SK-N-SH (cell line): ENCODE measurements around the gene CDC34. TPM values are rescaled to one million over a fixed set of nuclear protein-coding genes. Genes with fewer than 3 reads are reported as not detected.

Source experiments
- CTCF ChIA-PET: fragments of 300-600, 350-600 bp; formaldehyde crosslinking; extraction: SDS; loops from one replicate; lab custom pipeline; 2021; lab: Yijun Ruan, JAX
- POLR2A ChIA-PET: fragments of 350-600 bp; sonication (Branson Sonifier 250); formaldehyde crosslinking; extraction: SDS; loops from one replicate; lab custom pipeline; 2020; ENCODE audit warnings: antibody characterized with exemption, inconsistent platforms; lab: Yijun Ruan, JAX
- DNase-seq: peaks from one replicate; pipeline ENCODE4 v3.0.0; 2012
- H2AFZ ChIP-seq: fragments of 200-600 bp; sonication (generic); 2 replicates; pipeline ENCODE4 v1.8.1; 2016; ENCODE audit warnings: antibody characterized with exemption, mild to moderate bottlenecking, low read depth
- H3F3A ChIP-seq: fragments of 200-600 bp; sonication (generic); replicated peaks from 2 replicates; pipeline ENCODE3; 2016; ENCODE audit warnings: antibody characterized with exemption, mild to moderate bottlenecking; ENCODE audit not compliant: insufficient read depth
- H3K27ac ChIP-seq, 2 experiments: fragments of 200-500 bp in 1 of 2; fragments of 200-600 bp in 1 of 2; sonication (Bioruptor generic) in 1 of 2; sonication (generic), shearing (Covaris generic) in 1 of 2; 2 replicates each; pipeline versions ENCODE4 v1.5.1 to v1.6.1; 2014 to 2016; ENCODE audit warnings: low read depth in 2 of 2, inconsistent platforms in 1 of 2, low read length in 1 of 2, mild to moderate bottlenecking in 1 of 2, mixed read lengths in 1 of 2
- H3K27me3 ChIP-seq: fragments of 200-600 bp; sonication (generic), shearing (Covaris generic); 2 replicates; pipeline ENCODE4 v1.6.1; 2016; ENCODE audit warnings: mixed run types; ENCODE audit not compliant: insufficient read depth
- H3K36me3 ChIP-seq, 2 experiments: fragments of 200-500 bp in 1 of 2; fragments of 200-600 bp in 1 of 2; sonication (Bioruptor generic) in 1 of 2; sonication (generic) in 1 of 2; replicated peaks in 1 of 2; 2 replicates each; pipeline versions ENCODE3 to v1.5.1; 2014 to 2016; ENCODE audit warnings: low read length in 1 of 2, mild to moderate bottlenecking in 1 of 2; ENCODE audit not compliant: insufficient read depth in 2 of 2, control insufficient read depth in 1 of 2
- H3K4me1 ChIP-seq, 2 experiments: fragments of 200-500 bp in 1 of 2; fragments of 200-600 bp in 1 of 2; sonication (Bioruptor generic) in 1 of 2; sonication (generic), shearing (Covaris generic) in 1 of 2; 2 replicates each; pipeline versions ENCODE4 v1.5.1 to v1.6.1; 2014 to 2016; ENCODE audit warnings: low read depth in 1 of 2, low read length in 1 of 2, mixed run types in 1 of 2; ENCODE audit not compliant: insufficient read depth in 2 of 2, control insufficient read depth in 1 of 2
- H3K4me2 ChIP-seq: fragments of 200-600 bp; sonication (generic), shearing (Covaris generic); 2 replicates; pipeline ENCODE4 v1.6.1; 2017; ENCODE audit warnings: mixed run types
- H3K4me3 ChIP-seq, 2 experiments: fragments of 200-500 bp in 1 of 2; fragments of 200-600 bp in 1 of 2; sonication (Bioruptor generic) in 1 of 2; sonication (generic), shearing (Covaris generic) in 1 of 2; 2 replicates each; pipeline versions ENCODE4 v1.5.1 to v1.8.1; 2014 to 2016; ENCODE audit warnings: low read depth in 2 of 2, inconsistent platforms in 1 of 2, low read length in 1 of 2, mild to moderate bottlenecking in 1 of 2, mixed read lengths in 1 of 2, moderate library complexity in 1 of 2
- H3K79me2 ChIP-seq: fragments of 200-600 bp; sonication (generic); 2 replicates; pipeline ENCODE4 v1.8.1; 2017; ENCODE audit warnings: mild to moderate bottlenecking; ENCODE audit not compliant: insufficient read depth
- H3K9ac ChIP-seq: fragments of 200-600 bp; sonication (generic); 2 replicates; pipeline ENCODE4 v1.6.1; 2017; ENCODE audit warnings: mixed run types
- H3K9me2 ChIP-seq: fragments of 200-600 bp; sonication (generic); 2 replicates; pipeline ENCODE4 v1.6.1; 2017; ENCODE audit warnings: mixed run types
- H3K9me3 ChIP-seq: fragments of 200-600 bp; sonication (generic); 2 replicates; pipeline ENCODE4 v1.6.1; 2017; ENCODE audit warnings: mixed run types, mild to moderate bottlenecking, moderate library complexity
- H4K20me1 ChIP-seq: fragments of 200-600 bp; sonication (generic); 2 replicates; pipeline ENCODE4 v1.6.1; 2017; ENCODE audit warnings: mild to moderate bottlenecking, mixed run types; ENCODE audit not compliant: insufficient read depth
- EP300 ChIP-seq, 2 experiments: IDR thresholded peaks; 2 replicates each; pipeline versions ENCODE4 v1.4.0 to v1.6.1; 2012; ENCODE audit warnings: borderline replicate concordance in 1 of 2, low read depth in 1 of 2, low read length in 1 of 2
- FOSL2 ChIP-seq: IDR thresholded peaks from 2 replicates; pipeline ENCODE4 v1.4.0; 2012; ENCODE audit warnings: low read depth, mild to moderate bottlenecking, moderate library complexity, borderline replicate concordance
- FOXJ3 ChIP-seq: sonication (generic); formaldehyde crosslinking; IDR thresholded peaks from 2 replicates; pipeline ENCODE4 v1.5.1; 2020; ENCODE audit warnings: mild to moderate bottlenecking, missing genetic modification reagents
- FOXM1 ChIP-seq: IDR thresholded peaks from 2 replicates; pipeline ENCODE4 v1.4.0; 2012; ENCODE audit warnings: low read depth, mild to moderate bottlenecking
- GABPA ChIP-seq: IDR thresholded peaks from 2 replicates; pipeline ENCODE4 v1.4.0; 2012; ENCODE audit warnings: low read depth, mild to moderate bottlenecking
- GATA2 ChIP-seq: sonication (generic); formaldehyde crosslinking; IDR thresholded peaks from 2 replicates; pipeline ENCODE4 v1.5.0; 2020; ENCODE audit warnings: mild to moderate bottlenecking, missing genetic modification reagents
- JUND ChIP-seq: IDR thresholded peaks from 2 replicates; pipeline ENCODE4 v1.4.0; 2012
- MEF2A ChIP-seq: IDR thresholded peaks from 2 replicates; pipeline ENCODE4 v1.4.0; 2012; ENCODE audit warnings: low read depth, borderline replicate concordance
- NRF1 ChIP-seq: IDR thresholded peaks from 2 replicates; pipeline ENCODE4 v1.6.1; 2012; ENCODE audit warnings: low read depth, mild to moderate bottlenecking, low read length
- PBX3 ChIP-seq: IDR thresholded peaks from 2 replicates; pipeline ENCODE4; 2012
- POLR2AphosphoS5 ChIP-seq: IDR thresholded peaks from 2 replicates; pipeline ENCODE4 v1.6.1; 2012; ENCODE audit warnings: low read depth, low read length
- RAD21 ChIP-seq: IDR thresholded peaks from 2 replicates; pipeline ENCODE4 v1.6.1; 2012; ENCODE audit warnings: mild to moderate bottlenecking, low read length
- REST ChIP-seq: IDR thresholded peaks from 2 replicates; pipeline ENCODE4 v1.6.1; 2012; ENCODE audit warnings: mild to moderate bottlenecking, low read depth, low read length, moderate library complexity
- RXRA ChIP-seq: IDR thresholded peaks from 2 replicates; pipeline ENCODE4 v1.4.0; 2012; ENCODE audit warnings: low read depth, mild to moderate bottlenecking, borderline replicate concordance
- SIN3A ChIP-seq: IDR thresholded peaks from 2 replicates; pipeline ENCODE4 v1.6.1; 2012; ENCODE audit warnings: low read depth, mild to moderate bottlenecking, low read length, moderate library complexity, borderline replicate concordance
- TAF1 ChIP-seq: IDR thresholded peaks from 2 replicates; pipeline ENCODE4 v1.6.1; 2012; ENCODE audit warnings: low read depth, mild to moderate bottlenecking, low read length, moderate library complexity, borderline replicate concordance
- TCF12 ChIP-seq: IDR thresholded peaks from 2 replicates; pipeline ENCODE4 v1.4.0; 2012
- TEAD4 ChIP-seq: IDR thresholded peaks from 2 replicates; pipeline ENCODE4 v1.4.0; 2012; ENCODE audit warnings: mild to moderate bottlenecking, borderline replicate concordance; ENCODE audit not compliant: insufficient read depth
- YY1 ChIP-seq: IDR thresholded peaks from 2 replicates; pipeline ENCODE4 v1.4.0; 2012; ENCODE audit warnings: low read depth, mild to moderate bottlenecking
- WGBS: methylation state at CpG from one replicate; pipeline ENCODE4 v1.1.6; 2017; ENCODE audit warnings: low lambda C conversion rate; 5-methylcytosine and 5-hydroxymethylcytosine counted together
- polyA plus RNA-seq, 3 experiments: library from polyadenylated mRNA; depleted of rRNA; stranded (reverse); fragments of >200 nt; gene quantifications; 2 replicates each; pipeline ENCODE4 v1.2.3, GENCODE V29; 2012
- TF ChIP-seq, protein P1 (sequence below): IDR thresholded peaks from 2 replicates; pipeline ENCODE4 v1.4.0; 2012; ENCODE audit warnings: low read depth, borderline replicate concordance
- TF ChIP-seq, protein P2 (sequence below): fragments of 150-350 bp; IDR thresholded peaks from 2 replicates; pipeline ENCODE4 v1.6.1; 2016; ENCODE audit warnings: mild to moderate bottlenecking, low read depth, low read length
- TF ChIP-seq, protein P3 (sequence below): IDR thresholded peaks from 2 replicates; pipeline ENCODE4 v1.4.0; 2012; ENCODE audit warnings: low read depth
- TF ChIP-seq, protein P4 (sequence below): fragments of 150-350 bp; IDR thresholded peaks from 2 replicates; pipeline ENCODE4 v1.6.1; 2017; ENCODE audit warnings: antibody characterized with exemption, low read length, low read depth, borderline replicate concordance

CDC34 gene
- polyA plus RNA-seq, 1 of the 3 experiments (the other 2 are of a cell fraction), result 96.7 TPM

- POLR2A ChIA-PET, result interaction anchor here (1.0 to 1.1 kb wide), 3 partner anchors 18 to 68 kb away, joined by 4 to 11 read pairs (median 7); partner anchors contain the start of gene CDC34
- Histone ChIP-seq H3K9me3 (no peaks in the 10 kb centered on the region), H3K79me2 (peaks cover 16% of the 10 kb centered on the region), H3K4me2 (peak overlapping the region; percentile 97), H3K9ac (peak overlapping the region; percentile 97), H2AFZ (peak overlapping the region; percentile 95), H3F3A (peaks cover 5% of the 10 kb centered on the region), H3K27ac (peak overlapping the region; percentile 76 to 93), H3K4me3 (peak overlapping the region; percentile 96 to 98), H4K20me1 (peaks cover 5% of the 10 kb centered on the region; the same call in 1 of the 2 replicates), H3K4me1 (peaks cover 3 to 13% of the 10 kb centered on the region in 2 experiments; a peak in 1 of 4 replicates), H3K27me3 (no peaks in the 10 kb centered on the region), H3K9me2 (no peaks in the 10 kb centered on the region), H3K36me3 (peaks cover 0 to 5% of the 10 kb centered on the region in 2 experiments)
- peak; percentile 97 for DNase-seq
- WGBS, result 15% methylated on average over 20 of the region's 48 CpGs
- CTCF ChIA-PET, result interaction anchor here (0.6 to 3.8 kb wide), 25 partner anchors 9 to 240 kb away, joined by 3 to 33 read pairs (median 5); partner anchors contain the start of genes CDC34, MADCAM1, MIER2 and SHC2
- TF ChIP-seq FOSL2 (no peak), FOXJ3 (CRISPR knock-in tag) (no peak), REST (peak; percentile 28; the same call in 1 of the 2 replicates), TCF12 (no peak), TAF1 (peak; percentile 73; the same call in 1 of the 2 replicates), RXRA (no peak), MEF2A (no peak), TEAD4 (no peak), POLR2AphosphoS5 (peak; percentile 30; the same call in 1 of the 2 replicates), EP300 (IDR thresholded peaks at IDR 0.05; ENCODE audit: borderline replicate concordance in 1 of 2, low read depth in 1 of 2, low read length in 1 of 2) (no peak), RAD21 (peak; percentile 62), NRF1 (peak; percentile 90), GATA2 (CRISPR knock-in tag) (no peak), PBX3 (no peak), GABPA (no peak), SIN3A (peak; percentile 81; the same call in 1 of the 2 replicates), FOXM1 (no peak), YY1 (no peak), JUND (no peak)
- TF ChIP-seq, protein P1, sequence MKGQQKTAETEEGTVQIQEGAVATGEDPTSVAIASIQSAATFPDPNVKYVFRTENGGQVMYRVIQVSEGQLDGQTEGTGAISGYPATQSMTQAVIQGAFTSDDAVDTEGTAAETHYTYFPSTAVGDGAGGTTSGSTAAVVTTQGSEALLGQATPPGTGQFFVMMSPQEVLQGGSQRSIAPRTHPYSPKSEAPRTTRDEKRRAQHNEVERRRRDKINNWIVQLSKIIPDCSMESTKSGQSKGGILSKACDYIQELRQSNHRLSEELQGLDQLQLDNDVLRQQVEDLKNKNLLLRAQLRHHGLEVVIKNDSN, result no peak
- TF ChIP-seq, protein P2, sequence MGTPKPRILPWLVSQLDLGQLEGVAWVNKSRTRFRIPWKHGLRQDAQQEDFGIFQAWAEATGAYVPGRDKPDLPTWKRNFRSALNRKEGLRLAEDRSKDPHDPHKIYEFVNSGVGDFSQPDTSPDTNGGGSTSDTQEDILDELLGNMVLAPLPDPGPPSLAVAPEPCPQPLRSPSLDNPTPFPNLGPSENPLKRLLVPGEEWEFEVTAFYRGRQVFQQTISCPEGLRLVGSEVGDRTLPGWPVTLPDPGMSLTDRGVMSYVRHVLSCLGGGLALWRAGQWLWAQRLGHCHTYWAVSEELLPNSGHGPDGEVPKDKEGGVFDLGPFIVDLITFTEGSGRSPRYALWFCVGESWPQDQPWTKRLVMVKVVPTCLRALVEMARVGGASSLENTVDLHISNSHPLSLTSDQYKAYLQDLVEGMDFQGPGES, result no peak
- TF ChIP-seq, protein P3, sequence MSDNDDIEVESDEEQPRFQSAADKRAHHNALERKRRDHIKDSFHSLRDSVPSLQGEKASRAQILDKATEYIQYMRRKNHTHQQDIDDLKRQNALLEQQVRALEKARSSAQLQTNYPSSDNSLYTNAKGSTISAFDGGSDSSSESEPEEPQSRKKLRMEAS, result peak; percentile 83
- TF ChIP-seq, protein P4, sequence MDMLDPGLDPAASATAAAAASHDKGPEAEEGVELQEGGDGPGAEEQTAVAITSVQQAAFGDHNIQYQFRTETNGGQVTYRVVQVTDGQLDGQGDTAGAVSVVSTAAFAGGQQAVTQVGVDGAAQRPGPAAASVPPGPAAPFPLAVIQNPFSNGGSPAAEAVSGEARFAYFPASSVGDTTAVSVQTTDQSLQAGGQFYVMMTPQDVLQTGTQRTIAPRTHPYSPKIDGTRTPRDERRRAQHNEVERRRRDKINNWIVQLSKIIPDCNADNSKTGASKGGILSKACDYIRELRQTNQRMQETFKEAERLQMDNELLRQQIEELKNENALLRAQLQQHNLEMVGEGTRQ, result no peak
Measured at GRCh38 chr19:506404-507285, 24.9 kb upstream of the CDC34 start.
